ENCODE data around the gene TMEM238. TPM values are rescaled to one million over a fixed set of nuclear protein-coding genes. Genes with fewer than 3 reads are reported as not detected.

TMEM238 gene
- total RNA-seq, 1 donor from 2014 or later: 0.70 TPM

DNA sequence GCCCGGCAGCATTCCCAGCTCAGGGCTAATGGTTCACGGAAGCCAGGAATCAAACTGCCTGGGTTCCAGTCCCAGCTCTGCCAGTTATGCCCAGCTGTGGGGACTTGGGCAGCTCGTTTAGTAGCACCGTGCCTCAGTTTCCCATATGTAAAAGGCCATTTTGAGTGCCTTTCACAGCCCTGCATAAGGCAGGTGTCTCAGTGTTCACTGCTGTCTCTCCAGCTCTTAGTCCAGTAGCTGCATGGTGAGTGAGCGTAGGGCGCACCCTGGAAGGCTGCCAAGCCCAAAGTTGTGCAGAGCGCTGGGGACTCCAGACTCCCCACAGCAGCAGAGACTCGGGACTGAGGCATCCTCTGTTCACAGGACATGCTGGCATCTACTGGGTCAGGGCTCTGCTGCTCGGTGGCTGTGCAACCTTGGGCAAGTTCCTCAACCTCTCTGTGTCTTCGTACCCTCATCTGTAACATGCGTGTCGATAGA, 7.1 kb upstream of the TMEM238 start:
- Mint-ChIP-seq H3K9me3 (ENCODE audit: unreplicated experiment) (no peaks in the 10 kb centered on the region), H3K27me3 (ENCODE audit: unreplicated experiment) (no peaks in the 10 kb centered on the region), H3K4me1 (ENCODE audit: unreplicated experiment) (peaks cover 40% of the 10 kb centered on the region), H3K27ac (ENCODE audit: unreplicated experiment) (peak overlapping the region; percentile 4), H3K36me3 (ENCODE audit: unreplicated experiment) (peaks cover 12% of the 10 kb centered on the region), H3K4me3 (ENCODE audit: unreplicated experiment) (no peak overlapping the region)
- TF ChIP-seq, protein P1, sequence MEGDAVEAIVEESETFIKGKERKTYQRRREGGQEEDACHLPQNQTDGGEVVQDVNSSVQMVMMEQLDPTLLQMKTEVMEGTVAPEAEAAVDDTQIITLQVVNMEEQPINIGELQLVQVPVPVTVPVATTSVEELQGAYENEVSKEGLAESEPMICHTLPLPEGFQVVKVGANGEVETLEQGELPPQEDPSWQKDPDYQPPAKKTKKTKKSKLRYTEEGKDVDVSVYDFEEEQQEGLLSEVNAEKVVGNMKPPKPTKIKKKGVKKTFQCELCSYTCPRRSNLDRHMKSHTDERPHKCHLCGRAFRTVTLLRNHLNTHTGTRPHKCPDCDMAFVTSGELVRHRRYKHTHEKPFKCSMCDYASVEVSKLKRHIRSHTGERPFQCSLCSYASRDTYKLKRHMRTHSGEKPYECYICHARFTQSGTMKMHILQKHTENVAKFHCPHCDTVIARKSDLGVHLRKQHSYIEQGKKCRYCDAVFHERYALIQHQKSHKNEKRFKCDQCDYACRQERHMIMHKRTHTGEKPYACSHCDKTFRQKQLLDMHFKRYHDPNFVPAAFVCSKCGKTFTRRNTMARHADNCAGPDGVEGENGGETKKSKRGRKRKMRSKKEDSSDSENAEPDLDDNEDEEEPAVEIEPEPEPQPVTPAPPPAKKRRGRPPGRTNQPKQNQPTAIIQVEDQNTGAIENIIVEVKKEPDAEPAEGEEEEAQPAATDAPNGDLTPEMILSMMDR (IDR thresholded peaks at IDR 0.05): no peak
- no peak for DNase-seq (ENCODE audit: extremely low spot score, unreplicated experiment)

- TF ChIP-seq, protein P1 (IDR thresholded peaks at IDR 0.05): no peak
- Mint-ChIP-seq H3K27me3 (ENCODE audit: unreplicated experiment) (no peaks in the 10 kb centered on the region), H3K9me3 (ENCODE audit: unreplicated experiment) (no peaks in the 10 kb centered on the region), H3K27ac (ENCODE audit: unreplicated experiment) (no peak overlapping the region), H3K4me3 (ENCODE audit: unreplicated experiment) (no peak overlapping the region), H3K36me3 (ENCODE audit: unreplicated experiment) (peaks cover 14% of the 10 kb centered on the region), H3K4me1 (ENCODE audit: unreplicated experiment) (peaks cover 42% of the 10 kb centered on the region)
- DNase-seq (ENCODE audit: extremely low spot score, unreplicated experiment): no peak
These were observed 6.4 kb upstream of the TMEM238 start for GRCh38 chr19:55390461-55390880.

GRCh38 chr19:55389386-55390317, 5.6 kb upstream of the TMEM238 start:
- peak overlapping the region; percentile 70 for H3K27ac Mint-ChIP-seq (ENCODE audit: unreplicated experiment)
- peaks cover 14% of the 10 kb centered on the region for H3K36me3 Mint-ChIP-seq (ENCODE audit: unreplicated experiment)
- no peaks in the 10 kb centered on the region for H3K9me3 Mint-ChIP-seq (ENCODE audit: unreplicated experiment)
- peak overlapping the region; percentile 6 for H3K4me3 Mint-ChIP-seq (ENCODE audit: unreplicated experiment)
- no peak for DNase-seq (ENCODE audit: extremely low spot score, unreplicated experiment)
- no peaks in the 10 kb centered on the region for H3K27me3 Mint-ChIP-seq (ENCODE audit: unreplicated experiment)
- H3K4me1 Mint-ChIP-seq (ENCODE audit: unreplicated experiment): peaks cover 47% of the 10 kb centered on the region
- TF ChIP-seq, protein P1 (IDR thresholded peaks at IDR 0.05): no peak

DNA sequence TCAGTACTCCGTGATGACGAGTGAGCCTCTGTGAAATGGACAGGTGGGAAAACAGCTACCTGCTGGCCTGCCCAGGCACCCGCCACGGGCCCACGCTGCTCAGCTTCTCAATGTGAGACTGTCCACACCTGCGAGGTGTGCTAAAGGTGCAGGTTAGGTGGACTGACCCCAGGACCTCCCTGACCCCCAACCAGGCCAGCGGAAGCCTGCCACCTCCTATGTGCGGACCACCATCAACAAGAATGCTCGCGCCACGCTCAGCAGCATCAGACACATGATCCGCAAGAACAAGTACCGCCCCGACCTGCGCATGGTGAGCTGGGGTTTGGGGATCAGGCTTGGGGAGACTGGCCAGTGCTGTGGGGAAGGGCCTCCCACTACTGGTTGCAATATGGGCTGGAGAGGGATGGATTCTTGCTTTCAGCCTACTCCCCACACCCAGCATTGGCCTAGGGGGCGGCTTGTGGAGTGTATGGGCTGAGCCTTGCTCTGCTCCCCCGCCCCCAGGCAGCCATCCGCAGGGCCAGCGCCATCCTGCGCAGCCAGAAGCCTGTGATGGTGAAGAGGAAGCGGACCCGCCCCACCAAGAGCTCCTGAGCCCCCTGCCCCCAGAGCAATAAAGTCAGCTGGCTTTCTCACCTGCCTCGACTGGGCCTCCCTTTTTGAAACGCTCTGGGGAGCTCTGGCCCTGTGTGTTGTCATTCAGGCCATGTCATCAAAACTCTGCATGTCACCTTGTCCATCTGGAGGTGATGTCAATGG, 3.8 kb upstream of the TMEM238 start:
- TF ChIP-seq, protein P1 (IDR thresholded peaks at IDR 0.05): no peak
- Mint-ChIP-seq H3K27me3 (ENCODE audit: unreplicated experiment) (no peaks in the 10 kb centered on the region), H3K27ac (ENCODE audit: unreplicated experiment) (peak overlapping the region; percentile 96), H3K9me3 (ENCODE audit: unreplicated experiment) (no peaks in the 10 kb centered on the region), H3K4me3 (ENCODE audit: unreplicated experiment) (peak overlapping the region; percentile 99), H3K36me3 (ENCODE audit: unreplicated experiment) (peaks cover 14% of the 10 kb centered on the region), H3K4me1 (ENCODE audit: unreplicated experiment) (peaks cover 55% of the 10 kb centered on the region)
- DNase-seq (ENCODE audit: extremely low spot score, unreplicated experiment): no peak
